Measurements from ENCODE around the gene ZNF543. TPM values are rescaled to one million over a fixed set of nuclear protein-coding genes. Genes with fewer than 3 reads are reported as not detected.
"Not testable (repeated sequence)": the region's sequence is repeated elsewhere in the genome, so short reads cannot be mapped to it uniquely, and the experiment has no call there.

Gene ZNF543
- total RNA-seq, 2 donors from 2014 or later = 3.4 to 7.0 TPM

- Mint-ChIP-seq H3K27ac (no peak overlapping the region), H3K9me3 (peaks cover 49 to 57% of the 10 kb centered on the region in 2 donors), H3K36me3 (peaks cover 75 to 86% of the 10 kb centered on the region in 2 donors)
- no peak for ATAC-seq
- no peak for DNase-seq (ENCODE audit: low spot score in 2 of 2)
These were observed 37.1 kb downstream of the ZNF543 start for GRCh38 chr19:57357406-57357805.

- Mint-ChIP-seq H3K9me3 (peaks cover 48 to 54% of the 10 kb centered on the region in 2 donors), H3K36me3 (peaks cover 75 to 86% of the 10 kb centered on the region in 2 donors), H3K27ac (no peak overlapping the region)
- no peak for DNase-seq (ENCODE audit: low spot score in 2 of 2)
- no peak for ATAC-seq
These were observed 39.0 kb downstream of the ZNF543 start for GRCh38 chr19:57359300-57359699.

- ATAC-seq (no peak), DNase-seq (ENCODE audit: low spot score in 2 of 2) (no peak)
- peak overlapping the region in 1 of 2 donors; percentile 90 for H3K27ac Mint-ChIP-seq
- peaks cover 27 to 32% of the 10 kb centered on the region in 2 donors for H3K9me3 Mint-ChIP-seq
- H3K36me3 Mint-ChIP-seq = peaks cover 54 to 67% of the 10 kb centered on the region in 2 donors
These were observed 42.1 kb downstream of the ZNF543 start for GRCh38 chr19:57362419-57362818.

GRCh38 chr19:57362997-57363687 is 42.9 kb downstream of the ZNF543 start, which contains the start of the genes TRAPPC2B and ZNF547:
Gene TRAPPC2B (plus strand): TSS chr19:57363551. CDS start chr19:57364834, 1,283 bp downstream.
Gene ZNF547 (plus strand): TSS chr19:57363551. CDS start chr19:57368556, 5,005 bp downstream.
- Mint-ChIP-seq H3K27ac (peak within 1 kb of the TSS; percentile 90 to 92), H3K9me3 (peaks cover 24 to 34% of the 10 kb centered on the region in 2 donors), H3K36me3 (peaks cover 49 to 66% of the 10 kb centered on the region in 2 donors)
- peak; percentile 90 to 97 for DNase-seq (ENCODE audit: low spot score in 2 of 2)
- peak; percentile 95 to 97 for ATAC-seq

- peak overlapping the region; percentile 90 to 92 for H3K27ac Mint-ChIP-seq
These were observed 43.5 kb downstream of the ZNF543 start for GRCh38 chr19:57363688-57364181.

GRCh38 chr19:57366776-57367175 is 46.5 kb downstream of the ZNF543 start:
- DNase-seq (ENCODE audit: low spot score in 2 of 2) = no peak
- no peak for ATAC-seq
- peaks cover 61 to 74% of the 10 kb centered on the region in 2 donors for H3K36me3 Mint-ChIP-seq
- H3K27ac Mint-ChIP-seq = no peak overlapping the region
- peaks cover 25 to 41% of the 10 kb centered on the region in 2 donors for H3K9me3 Mint-ChIP-seq

More at GRCh38 chr19:57363688-57364181, 43.5 kb downstream of the ZNF543 start:
- ATAC-seq (no peak), DNase-seq (ENCODE audit: low spot score in 2 of 2) (no peak)
- peaks cover 21 to 34% of the 10 kb centered on the region in 2 donors for H3K9me3 Mint-ChIP-seq
- H3K36me3 Mint-ChIP-seq = peaks cover 49 to 66% of the 10 kb centered on the region in 2 donors

GRCh38 chr19:57374179-57374578 is 53.9 kb downstream of the ZNF543 start:
- peaks cover 53 to 68% of the 10 kb centered on the region in 2 donors for H3K9me3 Mint-ChIP-seq

GRCh38 chr19:57374647-57375046 is 54.4 kb downstream of the ZNF543 start:
- not testable (repeated sequence) for H3K27ac Mint-ChIP-seq; DNase-seq (ENCODE audit: low spot score in 2 of 2); ATAC-seq
- H3K36me3 Mint-ChIP-seq = peaks cover 95 to 98% of the 10 kb centered on the region in 2 donors
- H3K9me3 Mint-ChIP-seq = peaks cover 54 to 69% of the 10 kb centered on the region in 2 donors

More at GRCh38 chr19:57374179-57374578, 53.9 kb downstream of the ZNF543 start:
- ATAC-seq (no peak), DNase-seq (ENCODE audit: low spot score in 2 of 2) (no peak)
- Mint-ChIP-seq H3K27ac (no peak overlapping the region), H3K36me3 (peaks cover 95 to 98% of the 10 kb centered on the region in 2 donors)

- DNase-seq (ENCODE audit: low spot score in 2 of 2) (no peak), ATAC-seq (no peak)
- H3K9me3 Mint-ChIP-seq = peaks cover 58 to 60% of the 10 kb centered on the region in 2 donors
- no peak overlapping the region for H3K27ac Mint-ChIP-seq
- peaks cover 89 to 91% of the 10 kb centered on the region in 2 donors for H3K36me3 Mint-ChIP-seq
These were observed 55.9 kb downstream of the ZNF543 start for GRCh38 chr19:57376151-57376550.

GRCh38 chr19:57377498-57378146 is 57.4 kb downstream of the ZNF543 start:
- Mint-ChIP-seq H3K27ac (no peak overlapping the region), H3K36me3 (peaks cover 79 to 82% of the 10 kb centered on the region in 2 donors), H3K9me3 (peaks cover 49 to 50% of the 10 kb centered on the region in 2 donors)
- no peak for ATAC-seq
- DNase-seq (ENCODE audit: low spot score in 2 of 2) = no peak

Other genes starting within 250 kb of the ZNF543 start
- gene USP29, start 200.5 kb upstream of the ZNF543 start, total RNA-seq = not detected
- not detected for gene ZIM3, start 175.3 kb upstream of the ZNF543 start, total RNA-seq
- not detected for gene DUXA, start 153.0 kb upstream of the ZNF543 start, total RNA-seq
- 10 to 100 TPM; 23.0 to 27.6 TPM for gene ZNF264, start 129.0 kb upstream of the ZNF543 start, total RNA-seq
- gene AURKC, start 89.4 kb upstream of the ZNF543 start, total RNA-seq = 1 to 10 TPM; 1.2 to 1.4 TPM
- gene ZNF805, start 79.8 kb upstream of the ZNF543 start, total RNA-seq = 10 to 100 TPM in 1 of 2 donors, 1 to 10 TPM in 1; 8.9 to 21.5 TPM
- 10 to 100 TPM; 66.0 to 80.4 TPM for gene ZNF460, start 40.0 kb upstream of the ZNF543 start, total RNA-seq
- gene ZNF304, start 30.8 kb downstream of the ZNF543 start, total RNA-seq = 1 to 10 TPM; 3.5 to 6.5 TPM
- gene TRAPPC2B, start 43.1 kb downstream of the ZNF543 start, total RNA-seq = 1 to 10 TPM; 3.8 to 5.9 TPM
- gene ZNF547, start 43.1 kb downstream of the ZNF543 start, total RNA-seq = 1 to 10 TPM in 1 of 2 donors, under 1 TPM in 1; 0.61 to 2.7 TPM
- gene ZNF548, start 69.4 kb downstream of the ZNF543 start, total RNA-seq = 10 to 100 TPM; 22.8 to 31.5 TPM
- gene ZNF17, start 90.7 kb downstream of the ZNF543 start, total RNA-seq = 1 to 10 TPM; 8.0 to 9.1 TPM
- gene ZNF749, start 114.9 kb downstream of the ZNF543 start, total RNA-seq = 10 to 100 TPM; 11.8 to 15.9 TPM
- under 1 TPM; 0.14 to 0.36 TPM for gene VN1R1, start 136.7 kb downstream of the ZNF543 start, total RNA-seq
- gene ZNF772, start 157.1 kb downstream of the ZNF543 start, total RNA-seq = 1 to 10 TPM; 4.1 to 7.8 TPM
- 1 to 10 TPM; 3.7 to 6.8 TPM for gene ZNF419, start 167.3 kb downstream of the ZNF543 start, total RNA-seq
- 1 to 10 TPM; 4.2 to 7.0 TPM for gene ZNF773, start 179.5 kb downstream of the ZNF543 start, total RNA-seq
- 1 to 10 TPM; 3.7 to 3.9 TPM for gene ZNF549, start 206.9 kb downstream of the ZNF543 start, total RNA-seq
- gene ZNF550, start 239.4 kb downstream of the ZNF543 start, total RNA-seq = 10 to 100 TPM in 1 of 2 donors, 1 to 10 TPM in 1; 6.4 to 14.4 TPM